ENCODE results near the gene PRKCQ. TPM values are rescaled to one million over a fixed set of nuclear protein-coding genes. Genes with fewer than 3 reads are reported as not detected.
A peak's percentile ranks its signal among the peaks of the same experiment; 100 is the strongest.

The PRKCQ gene
- total RNA-seq, result 10 to 100 TPM; 45.9 to 68.3 (median 65.8) TPM
- polyA plus RNA-seq, result 10 to 100 TPM; 44.3 to 74.5 TPM
- total RNA-seq, result 147 reads per million, percentile 90 among the genes with 10 or more reads in this experiment

DNA sequence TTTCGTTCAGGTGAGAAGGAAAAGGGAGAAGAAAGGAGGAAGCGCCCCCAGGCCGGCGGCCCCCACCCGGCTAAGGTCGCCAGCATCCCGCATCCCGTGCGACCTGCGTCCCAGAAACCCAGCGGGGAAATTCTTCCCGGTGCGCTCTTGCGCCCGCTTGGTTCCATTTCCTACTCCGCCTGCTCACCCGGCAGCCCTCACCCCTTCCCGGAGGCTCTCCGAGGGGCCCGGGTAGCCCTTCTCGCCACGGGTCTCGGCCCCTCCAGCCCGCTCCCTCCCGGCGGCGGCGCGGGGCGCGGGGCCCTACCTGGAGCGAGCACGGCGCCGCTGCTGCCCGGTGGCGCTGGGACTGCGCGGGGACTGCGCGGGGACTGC, at the start of gene PRKCQ:
PRKCQ (minus strand) TSS at position 373 of the 375 bp plus-strand sequence. CDS start 65,141 bp downstream, outside the sequence.
- peaks cover 0 to 12% (median 0%) of the 10 kb centered on the region in 3 experiments for H3K36me3 ChIP-seq (ENCODE audit: control insufficient read depth in 2 of 3, insufficient read depth in 3 of 3, low read length in 3 of 3)
- Mint-ChIP-seq H3K27ac (peak within 1 kb of the TSS; percentile 94 to 99 (median 98)), H3K4me1 (peaks cover 39 to 67% (median 59%) of the 10 kb centered on the region in 7 donors), H3K4me3 (peak within 1 kb of the TSS; percentile 86 to 99 (median 94)), H3K9me3 (no peaks in the 10 kb centered on the region), H3K36me3 (peaks cover 0 to 56% (median 18%) of the 10 kb centered on the region in 5 donors), H3K27me3 (no peaks in the 10 kb centered on the region)
- intact Hi-C loops (cut with micrococcal nuclease), result loop anchor here (1.0 to 10.0 kb wide), 12 partner anchors 13 to 832 kb away; partner anchors contain the start of genes PFKFB3 (in 2 of the 2), RBM17 (in 1 of the 2) and SFMBT2 (in 1 of the 2)
- peaks cover 39 to 46% of the 10 kb centered on the region in 2 donors for H3K4me1 ChIP-seq (ENCODE audit: control insufficient read depth in 2 of 2, insufficient read depth in 2 of 2, low read length in 2 of 2)
- H3K9me3 ChIP-seq (ENCODE audit: control insufficient read depth in 2 of 3, low read length in 3 of 3), result no peaks in the 10 kb centered on the region
- CTCF ChIA-PET, result interaction anchor here (0.6 to 9.0 kb wide), 4 partner anchors 17 to 71 kb away, joined by 3 to 206 read pairs (median 7); no protein-coding TSS in a partner anchor
- peak within 1 kb of the TSS; percentile 94 for H3K27ac ChIP-seq (ENCODE audit: low read depth, low read length)
- POLR2A ChIA-PET, result interaction anchor here (1.0 to 10.5 kb wide), 10 partner anchors 9 to 106 kb away, joined by 3 to 378 read pairs (median 4); no protein-coding TSS in a partner anchor
- no peak for DNase-seq
- ATAC-seq, result no peak
- no peaks in the 10 kb centered on the region for H3K27me3 ChIP-seq (ENCODE audit: control insufficient read depth in 2 of 2, insufficient read depth in 2 of 2, low read length in 2 of 2)
- peak within 1 kb of the TSS; percentile 88 for H3K4me3 ChIP-seq (ENCODE audit: low read length)

GRCh38 chr10:6625428-6625827, 45.4 kb upstream of the PRKCQ start:
- peak in 2 of 9 donors; percentile 12 to 40 for DNase-seq
- H3K4me3 Mint-ChIP-seq, result peak overlapping the region in 3 of 10 donors; percentile 37 to 46 (median 45)
- Histone ChIP-seq H3K4me3 (ENCODE audit: low read length) (no peak overlapping the region), H3K27ac (ENCODE audit: low read depth, low read length) (no peak overlapping the region), H3K36me3 (ENCODE audit: control insufficient read depth in 2 of 3, insufficient read depth in 3 of 3, low read length in 3 of 3) (peaks cover 0 to 17% (median 0%) of the 10 kb centered on the region in 3 experiments), H3K4me1 (ENCODE audit: control insufficient read depth in 2 of 2, insufficient read depth in 2 of 2, low read length in 2 of 2) (peaks cover 0 to 6% of the 10 kb centered on the region in 2 donors), H3K9me3 (ENCODE audit: control insufficient read depth in 2 of 3, low read length in 3 of 3) (no peaks in the 10 kb centered on the region), H3K27me3 (ENCODE audit: control insufficient read depth in 2 of 2, insufficient read depth in 2 of 2, low read length in 2 of 2) (no peaks in the 10 kb centered on the region)
- CTCF ChIA-PET, result interaction anchor here (0.7 to 1.1 kb wide), 4 partner anchors 14 to 179 kb away, joined by 3 read pairs; no protein-coding TSS in a partner anchor
- peaks cover 0 to 40% (median 32%) of the 10 kb centered on the region in 5 donors for H3K36me3 Mint-ChIP-seq
- no peak for ATAC-seq
- no peaks in the 10 kb centered on the region for H3K27me3 Mint-ChIP-seq
- POLR2A ChIA-PET, result interaction anchor here (0.6 to 1.2 kb wide), 4 partner anchors 12 to 34 kb away, joined by 3 to 4 read pairs (median 3); no protein-coding TSS in a partner anchor
- intact Hi-C loops (cut with micrococcal nuclease), result loop anchor here in 1 of 2 donors (2.0 kb wide), 1 partner anchor 15 kb away; no protein-coding TSS in a partner anchor
- peaks cover 0 to 23% (median 11%) of the 10 kb centered on the region in 7 donors for H3K4me1 Mint-ChIP-seq
- peaks cover 0 to 1% (median 0%) of the 10 kb centered on the region in 11 donors for H3K9me3 Mint-ChIP-seq
- H3K27ac Mint-ChIP-seq, result peak overlapping the region in 8 of 9 donors; percentile 9 to 79 (median 46)

GRCh38 chr10:6624392-6624791, 44.3 kb upstream of the PRKCQ start:
- ChIA-PET POLR2A (interaction anchor here (1.2 to 1.9 kb wide), 2 partner anchors 14 to 17 kb away, joined by 4 to 6 read pairs; no protein-coding TSS in a partner anchor), CTCF (interaction anchor here (0.9 to 1.0 kb wide), 3 partner anchors 23 to 178 kb away, joined by 3 read pairs; no protein-coding TSS in a partner anchor)
- Mint-ChIP-seq H3K4me3 (peak overlapping the region in 1 of 10 donors; percentile 25), H3K27ac (peak overlapping the region in 2 of 9 donors; percentile 19 to 37), H3K9me3 (peaks cover 0 to 4% (median 0%) of the 10 kb centered on the region in 11 donors), H3K36me3 (peaks cover 0 to 48% (median 40%) of the 10 kb centered on the region in 5 donors), H3K4me1 (peaks cover 2 to 23% (median 11%) of the 10 kb centered on the region in 7 donors), H3K27me3 (no peaks in the 10 kb centered on the region)
- ATAC-seq (no peak), DNase-seq (no peak)
- H3K36me3 ChIP-seq (ENCODE audit: control insufficient read depth in 2 of 3, insufficient read depth in 3 of 3, low read length in 3 of 3), result peaks cover 0 to 17% (median 0%) of the 10 kb centered on the region in 3 experiments
- H3K27ac ChIP-seq (ENCODE audit: low read depth, low read length), result no peak overlapping the region
- no peaks in the 10 kb centered on the region for H3K9me3 ChIP-seq (ENCODE audit: control insufficient read depth in 2 of 3, low read length in 3 of 3)
- peaks cover 0 to 6% of the 10 kb centered on the region in 2 donors for H3K4me1 ChIP-seq (ENCODE audit: control insufficient read depth in 2 of 2, insufficient read depth in 2 of 2, low read length in 2 of 2)
- intact Hi-C loops (cut with micrococcal nuclease), result loop anchor here in 1 of 2 donors (2.0 kb wide), 1 partner anchor 14 kb away; no protein-coding TSS in a partner anchor
- H3K27me3 ChIP-seq (ENCODE audit: control insufficient read depth in 2 of 2, insufficient read depth in 2 of 2, low read length in 2 of 2), result no peaks in the 10 kb centered on the region
- no peak overlapping the region for H3K4me3 ChIP-seq (ENCODE audit: low read length)

DNA sequence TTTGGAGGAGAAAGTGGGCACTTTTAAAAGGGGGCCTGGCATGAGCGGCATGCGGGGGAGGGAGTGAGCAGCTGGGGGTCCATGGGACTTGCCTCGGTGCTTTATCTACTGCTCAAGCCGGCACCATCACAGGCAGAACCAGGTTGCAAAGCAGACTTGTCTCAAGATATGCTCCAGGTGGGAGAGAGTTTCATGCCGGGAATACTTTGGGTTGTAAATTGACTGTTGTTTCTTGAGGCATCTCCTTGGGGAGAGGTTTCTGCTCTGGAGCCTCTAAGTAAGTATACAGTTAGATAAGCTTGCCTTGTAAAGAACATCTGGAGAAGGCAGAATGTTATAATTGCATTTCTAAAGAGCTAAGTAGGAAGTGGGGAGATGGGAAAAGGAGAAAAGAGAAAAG, 42.8 kb upstream of the PRKCQ start:
- no peak for DNase-seq
- H3K27ac ChIP-seq (ENCODE audit: low read depth, low read length), result no peak overlapping the region
- no peak overlapping the region for H3K4me3 ChIP-seq (ENCODE audit: low read length)
- ChIA-PET POLR2A (interaction anchor here (0.5 to 0.7 kb wide), 2 partner anchors 31 to 119 kb away, joined by 3 read pairs; no protein-coding TSS in a partner anchor), CTCF (interaction anchor here (1.1 kb wide), 1 partner anchor 107 kb away, joined by 3 read pairs; no protein-coding TSS in a partner anchor)
- Mint-ChIP-seq H3K4me3 (no peak overlapping the region), H3K27me3 (no peaks in the 10 kb centered on the region), H3K27ac (no peak overlapping the region), H3K36me3 (peaks cover 0 to 55% (median 40%) of the 10 kb centered on the region in 5 donors), H3K9me3 (peaks cover 0 to 4% (median 0%) of the 10 kb centered on the region in 11 donors), H3K4me1 (peaks cover 2 to 23% (median 12%) of the 10 kb centered on the region in 7 donors)
- H3K27me3 ChIP-seq (ENCODE audit: control insufficient read depth in 2 of 2, insufficient read depth in 2 of 2, low read length in 2 of 2), result no peaks in the 10 kb centered on the region
- no peaks in the 10 kb centered on the region for H3K9me3 ChIP-seq (ENCODE audit: control insufficient read depth in 2 of 3, low read length in 3 of 3)
- intact Hi-C loops (cut with micrococcal nuclease), result no loop called here
- ATAC-seq, result no peak
- peaks cover 0 to 6% of the 10 kb centered on the region in 2 donors for H3K4me1 ChIP-seq (ENCODE audit: control insufficient read depth in 2 of 2, insufficient read depth in 2 of 2, low read length in 2 of 2)
- H3K36me3 ChIP-seq (ENCODE audit: control insufficient read depth in 2 of 3, insufficient read depth in 3 of 3, low read length in 3 of 3), result peaks cover 0 to 17% (median 0%) of the 10 kb centered on the region in 3 experiments

GRCh38 chr10:6621536-6621935, 41.5 kb upstream of the PRKCQ start:
- Mint-ChIP-seq H3K27me3 (no peaks in the 10 kb centered on the region), H3K36me3 (peaks cover 0 to 60% (median 35%) of the 10 kb centered on the region in 5 donors), H3K4me3 (no peak overlapping the region), H3K9me3 (peaks cover 0 to 7% (median 0%) of the 10 kb centered on the region in 11 donors), H3K27ac (no peak overlapping the region), H3K4me1 (peaks cover 2 to 30% (median 12%) of the 10 kb centered on the region in 7 donors)
- Histone ChIP-seq H3K4me3 (ENCODE audit: low read length) (no peak overlapping the region), H3K27me3 (ENCODE audit: control insufficient read depth in 2 of 2, insufficient read depth in 2 of 2, low read length in 2 of 2) (no peaks in the 10 kb centered on the region), H3K27ac (ENCODE audit: low read depth, low read length) (no peak overlapping the region), H3K9me3 (ENCODE audit: control insufficient read depth in 2 of 3, low read length in 3 of 3) (no peaks in the 10 kb centered on the region), H3K36me3 (ENCODE audit: control insufficient read depth in 2 of 3, insufficient read depth in 3 of 3, low read length in 3 of 3) (peaks cover 0 to 17% (median 0%) of the 10 kb centered on the region in 3 experiments), H3K4me1 (ENCODE audit: control insufficient read depth in 2 of 2, insufficient read depth in 2 of 2, low read length in 2 of 2) (peaks cover 0 to 6% of the 10 kb centered on the region in 2 donors)
- ChIA-PET CTCF (no interaction called here), POLR2A (interaction anchor here (1.3 kb wide), 1 partner anchor 10 kb away, joined by 3 read pairs; no protein-coding TSS in a partner anchor)
- intact Hi-C loops (cut with micrococcal nuclease), result no loop called here
- DNase-seq, result no peak
- ATAC-seq, result no peak

DNA sequence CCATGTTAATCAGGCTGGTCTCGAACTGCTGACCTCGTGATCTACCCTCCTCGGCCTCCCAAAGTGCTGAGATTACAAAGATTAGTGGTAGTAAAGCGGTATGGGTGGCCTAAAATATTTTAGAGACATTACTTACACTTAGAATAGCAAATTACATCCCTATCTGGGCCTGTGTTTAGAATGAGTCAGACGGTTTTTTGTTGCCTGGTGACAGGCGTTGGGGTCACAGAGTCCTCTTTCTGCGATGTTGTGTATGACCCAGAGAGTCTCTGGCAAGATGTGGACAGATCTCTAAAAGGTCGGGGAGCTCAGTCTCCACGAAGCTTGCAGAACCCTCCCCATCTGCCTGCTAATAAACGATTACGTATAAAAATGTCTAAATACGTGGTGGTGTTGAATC, 39.6 kb upstream of the PRKCQ start:
- no peak overlapping the region for H3K4me3 ChIP-seq (ENCODE audit: low read length)
- H3K27me3 ChIP-seq (ENCODE audit: control insufficient read depth in 2 of 2, insufficient read depth in 2 of 2, low read length in 2 of 2), result no peaks in the 10 kb centered on the region
- CTCF ChIA-PET, result interaction anchor here (0.6 to 0.7 kb wide), 2 partner anchors 28 to 46 kb away, joined by 3 to 4 read pairs; no protein-coding TSS in a partner anchor
- no peaks in the 10 kb centered on the region for H3K4me1 ChIP-seq (ENCODE audit: control insufficient read depth in 2 of 2, insufficient read depth in 2 of 2, low read length in 2 of 2)
- intact Hi-C loops (cut with micrococcal nuclease), result no loop called here
- H3K9me3 Mint-ChIP-seq, result peaks cover 0 to 11% (median 0%) of the 10 kb centered on the region in 11 donors
- no peaks in the 10 kb centered on the region for H3K27me3 Mint-ChIP-seq
- no peak overlapping the region for H3K4me3 Mint-ChIP-seq
- H3K27ac Mint-ChIP-seq, result no peak overlapping the region
- ATAC-seq (no peak), DNase-seq (no peak)
- H3K27ac ChIP-seq (ENCODE audit: low read depth, low read length), result no peak overlapping the region
- peaks cover 0 to 40% (median 3%) of the 10 kb centered on the region in 7 donors for H3K4me1 Mint-ChIP-seq
- POLR2A ChIA-PET, result interaction anchor here (0.7 to 1.6 kb wide), 2 partner anchors 146 to 464 kb away, joined by 3 to 5 read pairs; no protein-coding TSS in a partner anchor
- peaks cover 0 to 68% (median 36%) of the 10 kb centered on the region in 5 donors for H3K36me3 Mint-ChIP-seq
- no peaks in the 10 kb centered on the region for H3K9me3 ChIP-seq (ENCODE audit: control insufficient read depth in 2 of 3, low read length in 3 of 3)
- H3K36me3 ChIP-seq (ENCODE audit: control insufficient read depth in 2 of 3, insufficient read depth in 3 of 3, low read length in 3 of 3), result peaks cover 0 to 17% (median 0%) of the 10 kb centered on the region in 3 experiments

All from naive thymus-derived CD4-positive, alpha-beta T cell (primary cell).